B cell (primary cell): ENCODE measurements around the gene CYFIP1. TPM values are rescaled to one million over a fixed set of nuclear protein-coding genes. Genes with fewer than 3 reads are reported as not detected.

Experiments used
- ATAC-seq: fragments of 200-7000 bp; cut with Tn5 transposase; one replicate; pipeline ENCODE4 v1.10.0; 2021; ENCODE audit warnings: low read depth, mild to moderate bottlenecking, moderate number of reproducible peaks, moderate library complexity
- CTCF ChIA-PET: fragments of 350-600 bp; sonication (Branson Sonifier 250); formaldehyde crosslinking; loops from one replicate; lab custom pipeline; 2021; ENCODE audit warnings: antibody characterized with exemption, inconsistent platforms; lab: Charles Lee
- POLR2A ChIA-PET: fragments of 350-600 bp; sonication (Branson Sonifier 250); formaldehyde crosslinking; loops from one replicate; lab custom pipeline; 2021; ENCODE audit warnings: antibody characterized with exemption; lab: Charles Lee
- DNase-seq: peaks from one replicate; pipeline ENCODE4 v3.0.0; 2013
- H2AFZ ChIP-seq: 2 replicates; pipeline ENCODE4 v1.6.1; 2012; ENCODE audit warnings: mild to moderate bottlenecking, low read depth, low read length; ENCODE audit not compliant: insufficient read depth, poor library complexity, severe bottlenecking
- H3K27ac ChIP-seq, 2 donors: 1 replicate in 1 of 2; 2 replicates in 1 of 2; pipeline ENCODE4 v1.5.1; 2012 to 2013; ENCODE audit warnings: low read length in 2 of 2, mild to moderate bottlenecking in 2 of 2, moderate library complexity in 1 of 2
- H3K27me3 ChIP-seq, 4 experiments: fragments of 200-600 bp in 1 of 4; sonication (generic) in 1 of 4; replicated peaks in 1 of 4; 1 replicate in 2 of 4; 2 replicates in 2 of 4; pipeline versions ENCODE4 v1.6.1 to v1.7.0; 2013 to 2016; ENCODE audit warnings: low read length in 3 of 4, mild to moderate bottlenecking in 2 of 4, mixed read lengths in 1 of 4, moderate library complexity in 1 of 4; ENCODE audit not compliant: insufficient read depth in 4 of 4, control insufficient read depth in 3 of 4; ENCODE audit errors: control extremely low read depth in 1 of 4
- H3K36me3 ChIP-seq, 2 experiments: replicated peaks in 1 of 2; 1 replicate in 1 of 2; 2 replicates in 1 of 2; pipeline versions ENCODE4 v1.6.1 to v1.7.1; 2013; ENCODE audit warnings: low read length in 1 of 2; ENCODE audit not compliant: insufficient read depth in 2 of 2, control insufficient read depth in 1 of 2; ENCODE audit errors: control extremely low read depth in 1 of 2, extremely low read depth in 1 of 2
- H3K4me1 ChIP-seq, 2 donors: fragments of 200-600 bp in 1 of 2; sonication (generic) in 1 of 2; 1 replicate in 1 of 2; 2 replicates in 1 of 2; pipeline versions ENCODE4 v1.5.1 to v1.6.1; 2013 to 2017; ENCODE audit warnings: low read length in 2 of 2; ENCODE audit not compliant: control insufficient read depth in 2 of 2, insufficient read depth in 2 of 2
- H3K4me2 ChIP-seq: replicated peaks from 2 replicates; pipeline ENCODE3; 2012; ENCODE audit warnings: mild to moderate bottlenecking, low read depth, low read length; ENCODE audit not compliant: poor library complexity, severe bottlenecking
- H3K4me3 ChIP-seq, 5 experiments: fragments of 200-600 bp in 1 of 5; sonication (generic) in 1 of 5; 1 replicate in 3 of 5; 2 replicates in 2 of 5; pipeline versions ENCODE4 v1.5.1 to v1.7.0; 2011 to 2016; ENCODE audit warnings: low read length in 4 of 5, mild to moderate bottlenecking in 4 of 5, low read depth in 2 of 5, control low read depth in 1 of 5, moderate library complexity in 1 of 5; ENCODE audit not compliant: insufficient read depth in 1 of 5; ENCODE audit errors: control extremely low read depth in 1 of 5, extremely low read depth in 1 of 5
- H3K79me2 ChIP-seq: fragments of 200-600 bp; sonication (generic); one replicate; pipeline ENCODE4 v1.6.0; 2016; ENCODE audit warnings: low read length; ENCODE audit not compliant: control insufficient read depth, insufficient read depth
- H3K9ac ChIP-seq: fragments of 200-600 bp; sonication (generic); 2 replicates; pipeline ENCODE4 v1.6.1; 2017; ENCODE audit warnings: mild to moderate bottlenecking, low read length, moderate library complexity
- H3K9me3 ChIP-seq, 3 donors: one replicate each; pipeline versions ENCODE4 v1.6.1 to v1.7.1; 2013; ENCODE audit warnings: low read length in 2 of 3; ENCODE audit not compliant: control insufficient read depth in 2 of 3, insufficient read depth in 1 of 3; ENCODE audit errors: control extremely low read depth in 1 of 3
- H4K20me1 ChIP-seq: 2 replicates; pipeline ENCODE4 v1.6.0; 2012; ENCODE audit warnings: mild to moderate bottlenecking, low read length; ENCODE audit not compliant: insufficient read depth, control insufficient read depth, poor library complexity, severe bottlenecking
- H3K27ac Mint-ChIP-seq: one replicate; pipeline ENCODE4 v1.8.0; 2021; ENCODE audit warnings: mixed read lengths
- H3K27me3 Mint-ChIP-seq: one replicate; pipeline ENCODE4 v1.8.0; 2021; ENCODE audit warnings: mixed read lengths
- H3K4me1 Mint-ChIP-seq: one replicate; pipeline ENCODE4 v1.8.0; 2021; ENCODE audit warnings: mixed read lengths
- H3K4me3 Mint-ChIP-seq: one replicate; pipeline ENCODE4 v1.8.0; 2021; ENCODE audit warnings: mixed read lengths
- H3K9me3 Mint-ChIP-seq: one replicate; pipeline ENCODE4 v1.8.0; 2022; ENCODE audit warnings: mixed read lengths; ENCODE audit not compliant: insufficient read depth
- CTCF ChIP-seq: fragments of 200-600 bp; IDR thresholded peaks from one replicate; pipeline ENCODE4 v1.8.0; 2022; ENCODE audit warnings: antibody characterized with exemption, mild to moderate bottlenecking
- EZH2 ChIP-seq: IDR thresholded peaks from 2 replicates; pipeline ENCODE4 v1.6.1; 2012; ENCODE audit warnings: borderline replicate concordance, low read depth, mild to moderate bottlenecking, moderate library complexity, low read length; ENCODE audit not compliant: insufficient read depth, poor library complexity, severe bottlenecking
- WGBS: methylation state at CpG from one replicate; pipeline ENCODE4 v1.1.5; 2013; ENCODE audit warnings: missing lambda C conversion rate; ENCODE audit not compliant: insufficient coverage; 5-methylcytosine and 5-hydroxymethylcytosine counted together
- intact Hi-C: fragments of 100-400 bp; cut with micrococcal nuclease; formaldehyde crosslinking; loops from one replicate; pipeline ENCODE4 v1.10.0; 2022
- polyA plus RNA-seq: library from polyadenylated mRNA; depleted of rRNA; stranded (reverse); fragments of >200 nt; gene quantifications from 2 replicates; pipeline ENCODE4 v1.2.3, GENCODE V29; 2012
- total RNA-seq, 2 donors: library from RNA; stranded (reverse); fragments of 120-200 nt in 1 of 2; gene quantifications; 1 replicate in 1 of 2; 2 replicates in 1 of 2; pipeline versions ENCODE4 v1.2.3 to v1.2.4, GENCODE V29; 2013 to 2022

The CYFIP1 gene
- total and polyA plus RNA-seq, 2 donors (not counting 1 experiment from before 2014, with no cell fraction given), result 6.2 to 13.5 TPM

GRCh38 chr15:22850055-22850454 lies 130.1 kb downstream of the CYFIP1 start:
- no peak overlapping the region for H3K4me2 ChIP-seq
- H3K79me2 ChIP-seq, result peaks cover 96% of the 10 kb centered on the region
- 88% methylated on average over 1 of the region's 3 CpGs for WGBS
- Mint-ChIP-seq H3K9me3 (no peaks in the 10 kb centered on the region), H3K27me3 (no peaks in the 10 kb centered on the region), H3K4me1 (peaks cover 43% of the 10 kb centered on the region), H3K4me3 (no peak overlapping the region), H3K27ac (peak overlapping the region; percentile 63)
- peaks cover 8 to 68% of the 10 kb centered on the region in 2 experiments for H3K36me3 ChIP-seq
- H3K4me3 ChIP-seq, result no peak overlapping the region
- H2AFZ ChIP-seq, result no peak overlapping the region
- intact Hi-C loops, result no loop called here
- ATAC-seq (no peak), DNase-seq (no peak)
- H3K4me1 ChIP-seq, result peaks cover 13 to 17% of the 10 kb centered on the region in 2 donors
- no peaks in the 10 kb centered on the region for H3K9me3 ChIP-seq
- no peak overlapping the region for H3K9ac ChIP-seq
- TF ChIP-seq CTCF (no peak), EZH2 (no peak)
- POLR2A ChIA-PET, result no interaction called here
- no peak overlapping the region for H3K27ac ChIP-seq
- CTCF ChIA-PET, result no interaction called here
- no peaks in the 10 kb centered on the region for H3K27me3 ChIP-seq
- peaks cover 80% of the 10 kb centered on the region for H4K20me1 ChIP-seq

- H3K9ac ChIP-seq, result no peak overlapping the region
Observed at GRCh38 chr15:22846073-22846472, 134.1 kb downstream of the CYFIP1 start.

More at GRCh38 chr15:22846073-22846472, 134.1 kb downstream of the CYFIP1 start:
- peaks cover 100% of the 10 kb centered on the region for H3K79me2 ChIP-seq
- no peak overlapping the region for H3K4me3 ChIP-seq
- ATAC-seq, result no peak
- H3K4me2 ChIP-seq, result no peak overlapping the region
- DNase-seq, result no peak
- Mint-ChIP-seq H3K4me1 (peaks cover 62% of the 10 kb centered on the region), H3K27ac (peak overlapping the region; percentile 47), H3K9me3 (no peaks in the 10 kb centered on the region), H3K4me3 (no peak overlapping the region), H3K27me3 (no peaks in the 10 kb centered on the region)
- peak overlapping the region in 1 of 2 donors; percentile 64 for H3K27ac ChIP-seq
- H3K36me3 ChIP-seq, result peaks cover 6 to 57% of the 10 kb centered on the region in 2 experiments
- no peak overlapping the region for H2AFZ ChIP-seq
- H3K4me1 ChIP-seq, result peaks cover 32 to 44% of the 10 kb centered on the region in 2 donors
- H3K9me3 ChIP-seq, result no peaks in the 10 kb centered on the region
- ChIA-PET CTCF (no interaction called here), POLR2A (no interaction called here)
- WGBS, result 98% methylated on average over 5 of the region's 6 CpGs
- TF ChIP-seq CTCF (no peak), EZH2 (no peak)
- intact Hi-C loops, result no loop called here
- peaks cover 94% of the 10 kb centered on the region for H4K20me1 ChIP-seq
- H3K27me3 ChIP-seq, result no peaks in the 10 kb centered on the region
